Left ventricle myocardium inferior (tissue), 1 donor: ENCODE results near the gene PPP1R27. TPM values are rescaled to one million over a fixed set of nuclear protein-coding genes. Genes with fewer than 3 reads are reported as not detected.
A peak's percentile ranks its signal among the peaks of the same experiment; 100 is the strongest.

ENCODE experiments used
- DNase-seq: peaks from one replicate; pipeline ENCODE4 v3.0.0-alpha.2; 2020
- H3K27ac ChIP-seq: fragments of 200-600 bp; replicated peaks from 2 replicates; pipeline ENCODE4 v1.8.0; 2021
- H3K27me3 ChIP-seq: fragments of 200-600 bp; 2 replicates; pipeline ENCODE4 v1.8.0; 2021; ENCODE audit warnings: low read depth
- H3K36me3 ChIP-seq: fragments of 200-600 bp; 2 replicates; pipeline ENCODE4 v1.8.0; 2021
- H3K4me1 ChIP-seq: fragments of 200-600 bp; 2 replicates; pipeline ENCODE4 v1.8.0; 2021
- H3K4me3 ChIP-seq: fragments of 200-600 bp; 2 replicates; pipeline ENCODE4 v1.8.0; 2021; ENCODE audit warnings: mild to moderate bottlenecking, moderate library complexity
- H3K9me3 ChIP-seq: fragments of 200-600 bp; replicated peaks from 2 replicates; pipeline ENCODE4 v1.8.0; 2021
- intact Hi-C: fragments of 100-400 bp; cut with micrococcal nuclease; formaldehyde crosslinking; loops from one replicate; pipeline ENCODE4 v1.11.0; 2022
- total RNA-seq: library from RNA; stranded (reverse); fragmentation: NEBNext Ultra II Directional; extraction: Animal tissue kit (Norgen Biotek cat#: 25700); gene quantifications from one replicate; pipeline ENCODE4 v1.2.1, GENCODE V29; 2021
- TF ChIP-seq, protein P1 (sequence below): fragments of 200-600 bp; IDR thresholded peaks from 2 replicates; pipeline ENCODE4 v1.8.0; 2021; ENCODE audit warnings: antibody characterized with exemption, mild to moderate bottlenecking, borderline replicate concordance
- donor health status: DM: no; HTN: yes; CAD: no; lungs with severe emphysema.

The PPP1R27 gene
- total RNA-seq, 1 donor from 2014 or later, result 0.25 TPM

DNA sequence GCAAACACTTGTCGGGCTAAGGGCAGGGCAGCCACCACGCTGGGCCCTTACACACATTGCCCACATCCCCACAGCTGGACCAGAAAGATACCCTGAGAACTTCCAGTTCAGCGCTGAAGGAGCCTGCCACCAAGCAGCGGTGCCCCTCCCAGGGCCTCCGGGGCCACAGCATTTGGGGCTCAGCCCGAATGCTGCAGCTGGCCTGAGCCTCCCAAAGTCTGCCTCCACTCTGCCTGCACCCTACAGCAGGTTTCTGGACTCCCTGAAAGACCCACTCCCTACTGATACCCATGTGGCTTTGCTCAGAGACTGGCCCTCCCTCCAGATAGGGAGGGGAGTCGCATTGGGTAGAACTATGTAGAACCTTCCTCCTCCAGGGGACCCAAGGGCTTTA is 3.3 kb downstream of the PPP1R27 start:
- DNase-seq, result no peak
- intact Hi-C loops, result no loop called here
- H3K36me3 ChIP-seq, result no peaks in the 10 kb centered on the region
- TF ChIP-seq, protein P1, sequence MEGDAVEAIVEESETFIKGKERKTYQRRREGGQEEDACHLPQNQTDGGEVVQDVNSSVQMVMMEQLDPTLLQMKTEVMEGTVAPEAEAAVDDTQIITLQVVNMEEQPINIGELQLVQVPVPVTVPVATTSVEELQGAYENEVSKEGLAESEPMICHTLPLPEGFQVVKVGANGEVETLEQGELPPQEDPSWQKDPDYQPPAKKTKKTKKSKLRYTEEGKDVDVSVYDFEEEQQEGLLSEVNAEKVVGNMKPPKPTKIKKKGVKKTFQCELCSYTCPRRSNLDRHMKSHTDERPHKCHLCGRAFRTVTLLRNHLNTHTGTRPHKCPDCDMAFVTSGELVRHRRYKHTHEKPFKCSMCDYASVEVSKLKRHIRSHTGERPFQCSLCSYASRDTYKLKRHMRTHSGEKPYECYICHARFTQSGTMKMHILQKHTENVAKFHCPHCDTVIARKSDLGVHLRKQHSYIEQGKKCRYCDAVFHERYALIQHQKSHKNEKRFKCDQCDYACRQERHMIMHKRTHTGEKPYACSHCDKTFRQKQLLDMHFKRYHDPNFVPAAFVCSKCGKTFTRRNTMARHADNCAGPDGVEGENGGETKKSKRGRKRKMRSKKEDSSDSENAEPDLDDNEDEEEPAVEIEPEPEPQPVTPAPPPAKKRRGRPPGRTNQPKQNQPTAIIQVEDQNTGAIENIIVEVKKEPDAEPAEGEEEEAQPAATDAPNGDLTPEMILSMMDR, result no peak
- H3K27ac ChIP-seq, result peak overlapping the region; percentile 94
- H3K9me3 ChIP-seq, result no peaks in the 10 kb centered on the region
- H3K4me1 ChIP-seq, result peaks cover 53% of the 10 kb centered on the region
- peak overlapping the region; percentile 96 for H3K4me3 ChIP-seq
- H3K27me3 ChIP-seq, result no peaks in the 10 kb centered on the region

DNA sequence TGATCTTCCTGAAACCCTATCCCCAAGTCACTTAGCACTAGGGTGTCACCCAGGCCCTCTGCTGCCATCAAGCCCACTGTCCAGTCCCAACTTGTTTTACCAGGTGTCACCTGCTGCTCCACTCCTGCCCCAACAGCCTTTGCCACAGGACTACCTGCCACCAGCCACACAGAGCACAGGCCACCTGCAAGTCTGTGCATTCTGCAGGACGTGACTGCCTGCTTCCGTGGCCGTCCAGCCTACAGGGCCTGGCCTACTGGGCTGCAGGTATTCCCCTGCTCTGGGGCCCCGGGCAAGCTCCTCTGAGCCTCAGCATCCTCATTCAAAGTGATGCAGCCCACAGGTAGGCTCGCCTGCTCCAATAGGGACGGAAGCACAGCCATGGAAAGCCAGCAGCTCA is 5.0 kb downstream of the PPP1R27 start:
- H3K27ac ChIP-seq, result no peak overlapping the region
- H3K4me3 ChIP-seq, result no peak overlapping the region
- DNase-seq, result no peak
- no peaks in the 10 kb centered on the region for H3K27me3 ChIP-seq
- peaks cover 62% of the 10 kb centered on the region for H3K4me1 ChIP-seq
- H3K36me3 ChIP-seq, result no peaks in the 10 kb centered on the region
- TF ChIP-seq, protein P1, result no peak
- intact Hi-C loops, result no loop called here
- H3K9me3 ChIP-seq, result no peaks in the 10 kb centered on the region

DNA sequence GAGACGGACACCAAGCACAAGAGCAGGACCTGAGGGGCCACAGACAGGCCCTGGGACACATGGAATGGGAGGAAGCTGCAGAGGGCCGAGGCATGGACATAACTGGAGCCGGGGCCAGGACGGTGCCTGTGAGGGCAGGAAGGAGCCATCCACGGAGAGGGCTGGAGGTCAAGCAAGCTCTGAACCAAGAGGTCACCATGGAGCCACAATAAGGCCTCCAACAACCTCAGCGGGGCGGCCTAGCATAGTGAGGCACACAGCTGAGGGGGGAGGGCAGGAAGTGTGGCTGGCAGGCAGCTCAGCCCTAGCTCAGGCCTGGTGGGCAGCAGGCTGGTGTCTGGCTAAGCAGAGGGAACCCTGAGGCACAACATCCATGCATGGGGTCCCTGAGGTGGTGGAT is 6.2 kb downstream of the PPP1R27 start:
- Histone ChIP-seq H3K4me3 (no peak overlapping the region), H3K27me3 (no peaks in the 10 kb centered on the region), H3K4me1 (peaks cover 50% of the 10 kb centered on the region), H3K9me3 (no peaks in the 10 kb centered on the region), H3K36me3 (peaks cover 8% of the 10 kb centered on the region), H3K27ac (no peak overlapping the region)
- TF ChIP-seq, protein P1, result no peak
- no peak for DNase-seq
- intact Hi-C loops, result no loop called here

DNA sequence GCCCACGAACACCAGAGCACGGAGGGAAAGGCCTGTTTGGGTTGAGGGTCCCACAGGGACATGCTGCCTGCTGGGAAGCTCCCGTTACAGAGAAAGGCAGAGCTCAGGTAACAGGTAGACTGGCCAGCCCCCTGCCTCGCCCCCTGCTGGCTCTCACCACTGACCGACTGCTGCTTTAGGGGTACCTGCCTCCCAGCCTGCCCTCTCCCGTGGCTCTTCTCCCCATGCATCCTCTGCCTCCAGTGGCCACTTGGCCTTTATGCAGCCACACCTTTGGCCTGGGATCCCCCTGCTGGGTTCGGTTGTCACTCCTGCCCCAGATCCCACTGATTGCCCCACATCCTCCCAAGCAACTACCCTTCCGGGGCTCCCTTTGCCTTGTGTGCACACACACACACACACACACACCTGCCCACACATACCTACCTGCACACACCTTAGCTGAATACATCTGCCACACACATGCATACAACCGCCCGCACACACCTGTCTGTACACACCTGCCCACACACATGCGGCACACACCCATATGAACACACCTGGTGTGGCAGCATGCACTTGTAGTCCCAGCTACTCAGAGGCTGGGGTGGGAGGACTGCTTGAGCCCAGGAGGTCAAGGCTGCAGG is 8.9 kb downstream of the PPP1R27 start:
- intact Hi-C loops, result no loop called here
- TF ChIP-seq, protein P1, result no peak

DNA sequence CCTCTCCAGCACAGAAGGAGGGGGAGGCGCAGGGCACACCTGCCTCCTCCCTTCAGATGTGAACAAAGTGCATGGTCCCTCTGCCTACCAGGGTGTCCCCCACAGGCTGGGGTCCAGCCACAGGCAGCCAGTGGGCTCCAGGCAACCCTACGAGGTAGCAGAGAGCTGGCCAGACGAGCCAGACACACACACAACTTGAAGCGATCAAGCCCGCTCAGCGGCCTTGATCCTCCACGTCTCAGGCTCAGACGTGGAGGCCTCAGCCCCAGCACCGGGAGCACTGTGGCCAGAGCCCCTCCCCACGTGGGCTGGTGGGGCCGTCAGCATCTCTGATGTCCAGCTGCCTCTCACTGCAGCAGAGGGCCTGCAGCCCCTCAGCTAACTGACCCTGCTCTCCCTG is 10.3 kb downstream of the PPP1R27 start:
- Histone ChIP-seq H3K4me1 (peaks cover 44% of the 10 kb centered on the region), H3K27ac (no peak overlapping the region), H3K36me3 (peaks cover 10% of the 10 kb centered on the region), H3K27me3 (no peaks in the 10 kb centered on the region), H3K4me3 (no peak overlapping the region), H3K9me3 (no peaks in the 10 kb centered on the region)
- intact Hi-C loops, result no loop called here
- TF ChIP-seq, protein P1, result no peak
- no peak for DNase-seq

More for the DNA sequence above, 8.9 kb downstream of the PPP1R27 start:
- Histone ChIP-seq H3K27ac (no peak overlapping the region), H3K4me1 (peaks cover 47% of the 10 kb centered on the region), H3K9me3 (no peaks in the 10 kb centered on the region), H3K27me3 (no peaks in the 10 kb centered on the region), H3K4me3 (no peak overlapping the region), H3K36me3 (peaks cover 10% of the 10 kb centered on the region)
- DNase-seq, result no peak
